ENCODE measurements around the gene NDUFS2.
"Not testable (repeated sequence)": the region's sequence is repeated elsewhere in the genome, so short reads cannot be mapped to it uniquely, and the experiment has no call there.

GRCh38 chr1:161250100-161250499 lies 47.9 kb downstream of the NDUFS2 start:
- TF ChIP-seq EZH2 (IDR thresholded peaks at IDR 0.05; ENCODE audit: borderline replicate concordance, low read depth, low read length, poor library complexity, severe bottlenecking); CTCF (conservative IDR thresholded peaks at IDR 0.05; ENCODE audit: low read depth, low read length): not testable (repeated sequence)

Data from A673 (cell line).